ENCODE measurements around the gene ERLEC1.
"Not testable (repeated sequence)": the region's sequence is repeated elsewhere in the genome, so short reads cannot be mapped to it uniquely, and the experiment has no call there.

- not testable (repeated sequence) for TF ChIP-seq CTCF, POLR2A (IDR thresholded peaks at IDR 0.05)
Measured at GRCh38 chr2:53823639-53824038, 36.8 kb downstream of the ERLEC1 start.
